Stimulated activated CD8-positive, alpha-beta memory T cell treated with anti-CD3 and anti-CD28 coated beads, Interleukin-2, amount 100 ng/mL, for 1 hour (primary cell): ENCODE measurements around the gene SDR42E2.
A peak's percentile ranks its signal among the peaks of the same experiment; 100 is the strongest.
"Not testable (repeated sequence)": the region's sequence is repeated elsewhere in the genome, so short reads cannot be mapped to it uniquely, and the experiment has no call there.

Source experiments
- DNase-seq, 2 donors: peaks; one replicate each; pipeline ENCODE4 v3.0.0-alpha.2; 2020; ENCODE audit warnings: low read depth in 2 of 2

Gene SDR42E2

GRCh38 chr16:22191532-22192260 lies 29.4 kb downstream of the SDR42E2 start:
- DNase-seq = no peak

GRCh38 chr16:22192261-22193062 lies 30.2 kb downstream of the SDR42E2 start:
- peak; percentile 47 to 52 for DNase-seq

- DNase-seq = no peak
Observed at GRCh38 chr16:22193063-22193411, 30.7 kb downstream of the SDR42E2 start.

DNA sequence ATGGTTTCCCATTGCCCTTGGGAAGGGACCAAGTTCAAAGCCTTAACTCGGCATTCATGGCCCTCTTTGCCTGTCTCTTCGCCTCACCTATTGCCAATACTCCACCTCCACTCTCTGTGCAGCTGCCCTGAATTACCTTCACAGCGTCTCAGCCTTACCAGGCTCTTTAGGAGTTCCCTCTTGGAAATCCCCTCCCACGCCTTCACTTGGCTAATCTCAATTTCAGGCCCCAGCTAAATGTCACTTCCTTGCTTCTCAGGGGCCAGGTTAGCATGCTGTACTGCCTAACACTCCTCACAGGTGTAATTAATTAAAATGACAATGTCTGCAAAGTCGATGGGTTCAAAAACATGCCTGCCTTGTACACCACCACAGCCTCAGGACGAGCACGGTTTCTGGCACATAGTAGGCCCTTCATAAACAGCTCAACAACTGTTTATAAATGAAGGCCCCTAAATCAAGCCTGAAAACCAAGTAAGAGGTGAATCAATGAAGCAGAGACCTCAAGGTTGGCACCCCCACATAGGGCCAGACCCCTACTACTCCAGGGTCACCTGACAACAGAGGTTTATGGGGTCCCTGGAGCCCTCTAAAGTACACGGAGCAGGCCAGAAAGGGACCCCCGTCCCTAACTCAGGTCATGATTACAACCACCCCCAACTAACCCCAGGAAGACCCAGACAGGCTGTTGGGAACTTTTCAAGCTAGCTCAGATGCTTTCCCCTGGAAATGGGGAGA lies 32.6 kb downstream of the SDR42E2 start:
- DNase-seq = no peak

DNA sequence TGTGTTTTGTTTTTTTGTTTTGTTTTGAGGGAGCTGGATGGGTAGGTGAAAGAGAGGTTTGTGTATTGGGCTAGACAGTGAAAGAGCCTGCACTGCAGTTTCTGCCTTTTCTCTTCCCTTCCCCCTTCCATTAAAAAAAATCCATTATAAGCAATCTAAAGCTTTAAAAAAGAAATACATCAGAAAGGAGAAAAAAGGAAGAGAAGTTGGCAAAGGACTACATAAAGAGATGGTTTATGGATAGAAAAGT lies 33.1 kb downstream of the SDR42E2 start:
- DNase-seq = no peak

- DNase-seq = peak; percentile 85 to 86
Observed at GRCh38 chr16:22195695-22196558, 33.6 kb downstream of the SDR42E2 start.

GRCh38 chr16:22196559-22197168 lies 34.4 kb downstream of the SDR42E2 start:
- DNase-seq = not testable (repeated sequence)

- DNase-seq = no peak
Observed at GRCh38 chr16:22198547-22199293, 36.4 kb downstream of the SDR42E2 start.

DNA sequence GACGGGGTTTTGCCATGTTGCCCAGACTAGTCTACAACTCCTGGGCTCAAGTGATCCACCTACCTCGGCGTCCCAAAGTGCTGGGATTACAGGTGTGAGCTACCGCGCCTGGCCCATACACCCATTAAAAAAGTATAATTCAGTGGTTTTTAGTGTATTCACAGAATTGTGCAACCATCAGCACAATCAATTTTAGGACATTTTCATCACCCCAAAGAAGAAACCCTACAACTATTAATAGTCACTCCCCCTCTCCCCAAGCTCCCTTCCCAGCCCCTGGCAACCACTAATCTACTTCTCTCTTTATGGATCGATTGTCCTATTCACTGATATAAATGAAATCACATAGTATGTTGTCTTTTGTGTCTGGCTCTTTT lies 39.9 kb downstream of the SDR42E2 start:
- no peak for DNase-seq

GRCh38 chr16:22203091-22203490 lies 40.8 kb downstream of the SDR42E2 start:
- DNase-seq = no peak

DNA sequence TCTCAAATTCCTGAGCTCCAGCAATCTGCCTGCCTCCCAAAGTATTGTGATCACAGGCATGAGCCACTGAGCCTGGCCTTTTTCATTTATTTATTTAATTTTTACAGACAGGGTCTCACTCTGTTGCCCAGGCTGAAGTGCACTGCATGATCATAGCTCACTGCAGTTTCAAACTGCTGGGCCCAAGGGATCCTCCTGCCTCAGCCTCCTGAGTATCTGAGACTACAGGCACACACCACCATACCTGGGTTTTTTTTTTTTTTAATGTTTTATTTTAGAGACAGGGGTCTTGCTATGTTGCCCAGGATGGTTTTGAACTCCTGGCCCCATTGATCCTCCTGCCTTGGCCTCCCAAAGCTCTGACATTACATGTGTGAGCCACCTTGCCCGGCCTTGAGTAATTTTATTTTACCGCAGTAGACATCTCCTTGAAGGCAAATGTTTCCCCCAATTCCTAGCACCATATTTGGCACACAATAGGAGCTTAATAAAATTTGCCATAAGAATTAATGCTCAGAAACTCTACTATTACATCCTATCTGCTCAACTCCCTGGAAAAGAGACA lies 41.9 kb downstream of the SDR42E2 start:
- no peak for DNase-seq

- no peak for DNase-seq
Observed at GRCh38 chr16:22205577-22206012, 43.3 kb downstream of the SDR42E2 start.

- DNase-seq = peak; percentile 64 to 69
Observed at GRCh38 chr16:22206013-22206841, 43.9 kb downstream of the SDR42E2 start, which contains the start of gene EEF2K. TSS of gene EEF2K (plus strand) at chr16:22206278. CDS start at chr16:22225730, 19,452 bp downstream.

GRCh38 chr16:22206842-22207714 lies 44.8 kb downstream of the SDR42E2 start:
- peak in 1 of 2 donors; percentile 28 for DNase-seq

DNA sequence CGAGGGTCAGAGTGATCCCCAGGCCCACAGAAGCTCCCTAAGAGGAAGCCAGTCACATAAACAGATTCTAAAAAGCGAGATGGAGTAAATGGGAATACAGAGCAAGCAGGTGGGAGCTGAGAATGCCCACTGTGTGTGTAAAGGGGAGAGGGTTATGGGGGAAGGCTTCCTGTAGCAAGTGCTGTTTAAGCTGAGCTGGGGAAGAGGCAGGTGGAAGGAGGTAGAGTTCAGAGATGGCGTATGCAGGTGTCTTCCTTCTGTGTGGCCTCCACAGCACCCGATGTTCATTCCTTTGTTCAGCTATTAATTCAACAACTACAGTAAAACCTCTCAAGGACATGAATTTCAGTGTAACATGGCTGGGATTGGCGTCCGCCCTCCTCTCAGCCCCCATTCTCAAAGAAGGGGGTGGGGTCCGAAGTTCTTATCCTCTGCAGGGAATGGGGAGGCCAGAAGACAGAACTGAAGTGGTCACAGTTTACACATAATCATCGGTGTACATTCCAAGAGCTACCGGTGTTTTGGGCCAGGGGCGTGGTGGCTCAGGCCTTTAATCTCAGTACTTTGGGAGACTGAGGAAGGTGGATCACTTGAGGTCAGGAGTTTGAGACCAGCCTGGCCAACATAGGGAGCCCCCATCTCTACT lies 45.5 kb downstream of the SDR42E2 start:
- DNase-seq = no peak

DNA sequence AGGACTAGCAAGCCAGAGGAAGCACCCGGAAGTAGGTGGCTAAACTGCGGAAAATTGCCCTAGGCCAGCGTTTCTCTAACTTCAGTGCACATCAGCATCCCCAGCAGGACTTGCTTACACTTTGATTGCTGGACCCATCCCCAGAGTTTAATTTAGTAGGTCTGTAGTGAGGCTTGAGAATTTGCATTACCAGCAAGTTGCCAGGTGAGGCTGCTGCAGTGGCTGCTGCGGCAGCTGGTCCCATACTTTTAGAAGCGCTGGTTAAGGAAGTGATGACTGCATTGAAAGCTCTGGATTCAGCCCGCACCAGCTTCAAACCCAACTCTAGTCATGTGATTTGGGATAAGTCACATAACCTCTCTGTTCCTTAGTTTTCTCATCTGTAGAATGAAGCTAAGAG lies 48.0 kb downstream of the SDR42E2 start:
- no peak for DNase-seq

GRCh38 chr16:22210854-22211253 lies 48.5 kb downstream of the SDR42E2 start:
- DNase-seq = no peak

DNA sequence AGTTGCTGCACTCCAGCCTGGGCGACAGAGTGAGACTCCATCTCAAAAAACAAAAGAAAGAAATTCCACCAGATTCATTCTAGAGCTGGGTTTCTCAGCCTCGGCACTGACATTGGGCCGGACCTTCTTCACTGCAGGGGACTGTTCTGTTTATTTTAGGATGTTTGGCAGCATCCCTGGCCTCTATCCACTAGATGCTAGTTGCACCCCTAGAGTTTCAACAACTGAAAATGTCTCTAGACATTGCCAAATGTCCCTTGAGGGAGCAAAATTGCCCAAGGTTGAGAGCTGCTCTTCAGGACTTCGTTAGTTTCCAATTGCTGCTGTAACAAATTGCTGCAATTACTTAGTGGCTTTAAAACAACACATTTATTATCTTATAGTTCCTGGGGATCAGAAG lies 50.9 kb downstream of the SDR42E2 start:
- no peak for DNase-seq
